Mesenchymal stem cell (in vitro differentiated cells and primary cell): ENCODE data around the gene STX19.

Source experiments
- DNase-seq: peaks from one replicate; pipeline ENCODE4 v3.0.0-alpha.2; 2013
- H2AFZ ChIP-seq: one replicate; pipeline ENCODE4 v1.6.1; 2013; ENCODE audit warnings: low read depth, mild to moderate bottlenecking, control low read depth, inconsistent platforms, low read length, moderate library complexity
- H2AK5ac ChIP-seq: 2 replicates; pipeline ENCODE4 v1.6.1; 2013; ENCODE audit warnings: low read length, moderate library complexity, mild to moderate bottlenecking, inconsistent platforms; ENCODE audit not compliant: severe bottlenecking
- H2BK120ac ChIP-seq: one replicate; pipeline ENCODE4 v1.6.1; 2013; ENCODE audit warnings: low read depth, mild to moderate bottlenecking, inconsistent platforms, low read length, moderate library complexity
- H2BK12ac ChIP-seq, 2 experiments: one replicate each; pipeline ENCODE4 v1.6.1; 2013; ENCODE audit warnings: inconsistent platforms in 2 of 2, low read length in 2 of 2, mild to moderate bottlenecking in 2 of 2, moderate library complexity in 2 of 2, control low read depth in 1 of 2
- H2BK15ac ChIP-seq: one replicate; pipeline ENCODE4 v1.6.1; 2013; ENCODE audit warnings: mild to moderate bottlenecking, low read depth, inconsistent platforms; ENCODE audit not compliant: poor library complexity, severe bottlenecking
- H2BK5ac ChIP-seq: 2 replicates; pipeline ENCODE4 v1.6.1; 2013; ENCODE audit warnings: low read depth, mild to moderate bottlenecking, low read length, control low read depth, inconsistent platforms; ENCODE audit not compliant: poor library complexity, severe bottlenecking
- H3K14ac ChIP-seq, 2 experiments: one replicate each; pipeline ENCODE4 v1.6.1; 2013; ENCODE audit warnings: inconsistent platforms in 2 of 2, low read length in 2 of 2, control low read depth in 1 of 2, mild to moderate bottlenecking in 1 of 2, moderate library complexity in 1 of 2
- H3K18ac ChIP-seq, 2 experiments: one replicate each; pipeline ENCODE4 v1.6.1; 2013; ENCODE audit warnings: inconsistent platforms in 2 of 2, low read length in 2 of 2, control low read depth in 1 of 2, low read depth in 1 of 2, mild to moderate bottlenecking in 1 of 2
- H3K23ac ChIP-seq, 2 experiments: one replicate each; pipeline ENCODE4 v1.6.1; 2013; ENCODE audit warnings: inconsistent platforms in 2 of 2, low read length in 2 of 2, mild to moderate bottlenecking in 2 of 2, moderate library complexity in 2 of 2, control low read depth in 1 of 2
- H3K27ac ChIP-seq: 2 replicates; pipeline ENCODE4 v1.5.1; 2013; ENCODE audit warnings: mild to moderate bottlenecking, moderate library complexity, low read length, control low read depth, inconsistent platforms; ENCODE audit not compliant: poor library complexity, severe bottlenecking
- H3K27me3 ChIP-seq, 2 experiments: 2 replicates each; pipeline versions ENCODE4 v1.6.1 to v1.7.0; 2013; ENCODE audit warnings: low read length in 2 of 2, mild to moderate bottlenecking in 2 of 2, moderate library complexity in 2 of 2, control low read depth in 1 of 2, inconsistent platforms in 1 of 2; ENCODE audit not compliant: control insufficient read depth in 1 of 2, insufficient read depth in 1 of 2
- H3K36me3 ChIP-seq, 2 experiments: 2 replicates each; pipeline versions ENCODE4 v1.6.1 to v1.7.0; 2013; ENCODE audit warnings: low read length in 2 of 2, control low read depth in 1 of 2, inconsistent platforms in 1 of 2, low read depth in 1 of 2, mild to moderate bottlenecking in 1 of 2; ENCODE audit not compliant: insufficient read depth in 2 of 2, control insufficient read depth in 1 of 2
- H3K4ac ChIP-seq, 2 experiments: one replicate each; pipeline ENCODE4 v1.6.1; 2013; ENCODE audit warnings: inconsistent platforms in 2 of 2, low read length in 2 of 2, mild to moderate bottlenecking in 2 of 2, moderate library complexity in 2 of 2, control low read depth in 1 of 2, low read depth in 1 of 2
- H3K4me1 ChIP-seq: 2 replicates; pipeline ENCODE4 v1.6.1; 2013; ENCODE audit warnings: low read depth, low read length, control low read depth; ENCODE audit not compliant: control insufficient read depth, insufficient read depth
- H3K4me2 ChIP-seq: 2 replicates; pipeline ENCODE4 v1.6.1; 2013; ENCODE audit warnings: low read length, mild to moderate bottlenecking, inconsistent platforms; ENCODE audit not compliant: poor library complexity, severe bottlenecking
- H3K4me3 ChIP-seq, 2 experiments: 2 replicates each; pipeline versions ENCODE4 v1.5.1 to v1.7.0; 2013; ENCODE audit warnings: low read length in 2 of 2, mild to moderate bottlenecking in 2 of 2, control low read depth in 1 of 2, low read depth in 1 of 2; ENCODE audit not compliant: insufficient read depth in 1 of 2
- H3K79me1 ChIP-seq: replicated peaks from 2 replicates; pipeline ENCODE4 v1.6.1; 2013; ENCODE audit warnings: mild to moderate bottlenecking, control low read depth, low read length, inconsistent platforms; ENCODE audit not compliant: poor library complexity, severe bottlenecking
- H3K9ac ChIP-seq: 2 replicates; pipeline ENCODE4 v1.7.0; 2013; ENCODE audit warnings: mild to moderate bottlenecking, low read length, moderate library complexity
- H3K9me3 ChIP-seq: 2 replicates; pipeline ENCODE4 v1.7.0; 2013; ENCODE audit warnings: mild to moderate bottlenecking, low read length; ENCODE audit not compliant: control insufficient read depth
- H4K8ac ChIP-seq: one replicate; pipeline ENCODE4 v1.6.1; 2013; ENCODE audit warnings: inconsistent platforms, mild to moderate bottlenecking, low read length, moderate library complexity
- H4K91ac ChIP-seq: one replicate; pipeline ENCODE4 v1.6.1; 2013; ENCODE audit warnings: mild to moderate bottlenecking, low read length, inconsistent platforms
- WGBS: methylation state at CpG from one replicate; pipeline ENCODE4 v1.1.7; 2013; ENCODE audit warnings: mixed read lengths; 5-methylcytosine and 5-hydroxymethylcytosine counted together

The STX19 gene

GRCh38 chr3:94024385-94024784 is 4.0 kb downstream of the STX19 start:
- Histone ChIP-seq H3K79me1 (peaks cover 2% of the 10 kb centered on the region), H3K4me1 (no peaks in the 10 kb centered on the region), H4K91ac (no peak overlapping the region), H3K9ac (peak overlapping the region; percentile 76), H3K27me3 (no peaks in the 10 kb centered on the region), H3K27ac (no peak overlapping the region), H2BK120ac (peak overlapping the region; percentile 5), H3K4me2 (no peak overlapping the region), H2BK5ac (no peak overlapping the region), H2AK5ac (no peak overlapping the region), H4K8ac (no peak overlapping the region), H3K14ac (no peak overlapping the region), H3K9me3 (no peaks in the 10 kb centered on the region), H3K4me3 (no peak overlapping the region), H3K23ac (no peak overlapping the region), H3K4ac (no peak overlapping the region), H2BK12ac (no peak overlapping the region), H3K18ac (no peak overlapping the region), H3K36me3 (no peaks in the 10 kb centered on the region), H2AFZ (no peak overlapping the region), H2BK15ac (no peak overlapping the region)
- 100% methylated on average over 1 of the region's 3 CpGs for WGBS
- DNase-seq = no peak

DNA sequence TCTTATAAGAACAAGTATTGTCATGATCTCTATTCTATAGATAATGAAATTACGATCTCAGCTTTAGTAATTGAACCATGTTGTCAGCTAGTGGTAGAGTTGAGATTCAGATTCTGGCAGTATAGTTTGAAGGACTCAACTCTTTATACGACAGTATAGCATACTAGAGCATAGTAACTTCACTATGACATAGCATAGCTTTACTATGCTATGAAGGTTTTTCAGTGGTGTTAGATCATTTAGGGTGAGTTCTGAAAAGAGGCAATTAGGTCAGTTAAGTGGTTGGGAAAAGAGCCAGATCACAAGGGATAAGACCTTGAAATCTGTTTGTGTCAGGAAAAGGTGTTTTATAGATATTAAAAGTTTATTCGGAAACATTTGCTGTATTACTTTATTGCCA is 8.1 kb downstream of the STX19 start:
- H2BK120ac ChIP-seq = no peak overlapping the region
- H2AK5ac ChIP-seq = no peak overlapping the region
- H3K4ac ChIP-seq = no peak overlapping the region
- WGBS = no CpG with 5 or more reads among the region's 3 CpGs
- no peak overlapping the region for H4K91ac ChIP-seq
- no peak overlapping the region for H3K4me3 ChIP-seq
- no peak for DNase-seq
- H3K4me1 ChIP-seq = no peaks in the 10 kb centered on the region
- no peak overlapping the region for H3K4me2 ChIP-seq
- peaks cover 3% of the 10 kb centered on the region for H3K79me1 ChIP-seq
- no peak overlapping the region for H3K23ac ChIP-seq
- no peaks in the 10 kb centered on the region for H3K9me3 ChIP-seq
- H3K14ac ChIP-seq = no peak overlapping the region
- H2BK15ac ChIP-seq = no peak overlapping the region
- no peak overlapping the region for H2BK12ac ChIP-seq
- H3K36me3 ChIP-seq = no peaks in the 10 kb centered on the region
- no peak overlapping the region for H3K9ac ChIP-seq
- H2AFZ ChIP-seq = no peak overlapping the region
- no peak overlapping the region for H2BK5ac ChIP-seq
- no peak overlapping the region for H3K27ac ChIP-seq
- no peak overlapping the region for H3K18ac ChIP-seq
- H3K27me3 ChIP-seq = no peaks in the 10 kb centered on the region
- no peak overlapping the region for H4K8ac ChIP-seq

- H3K79me1 ChIP-seq = peaks cover 3% of the 10 kb centered on the region
- H3K4me2 ChIP-seq = no peak overlapping the region
- no peak overlapping the region for H3K18ac ChIP-seq
- no peak overlapping the region for H3K4ac ChIP-seq
- H2BK12ac ChIP-seq = no peak overlapping the region
- no peaks in the 10 kb centered on the region for H3K27me3 ChIP-seq
- H2AK5ac ChIP-seq = no peak overlapping the region
- no peak overlapping the region for H3K9ac ChIP-seq
- no peak overlapping the region for H3K27ac ChIP-seq
- no peak overlapping the region for H2BK120ac ChIP-seq
- H3K14ac ChIP-seq = no peak overlapping the region
- no peak for DNase-seq
- H3K23ac ChIP-seq = no peak overlapping the region
- no peaks in the 10 kb centered on the region for H3K4me1 ChIP-seq
- H4K91ac ChIP-seq = no peak overlapping the region
- H3K4me3 ChIP-seq = no peak overlapping the region
- H2BK5ac ChIP-seq = no peak overlapping the region
- no peak overlapping the region for H4K8ac ChIP-seq
- no peaks in the 10 kb centered on the region for H3K9me3 ChIP-seq
- H2AFZ ChIP-seq = no peak overlapping the region
- no peaks in the 10 kb centered on the region for H3K36me3 ChIP-seq
- 91% methylated on average over 2 of the region's 2 CpGs for WGBS
- no peak overlapping the region for H2BK15ac ChIP-seq
Measured at GRCh38 chr3:94019659-94020058, 8.7 kb downstream of the STX19 start.

GRCh38 chr3:94015025-94015424 is 13.4 kb downstream of the STX19 start:
- no peak overlapping the region for H4K8ac ChIP-seq
- H2BK15ac ChIP-seq = no peak overlapping the region
- no peak overlapping the region for H3K4me2 ChIP-seq
- no peak overlapping the region for H3K9ac ChIP-seq
- WGBS = no CpG with 5 or more reads among the region's 1 CpG
- DNase-seq = no peak
- no peaks in the 10 kb centered on the region for H3K4me1 ChIP-seq
- H2BK12ac ChIP-seq = no peak overlapping the region
- no peak overlapping the region for H3K4ac ChIP-seq
- peaks cover 3% of the 10 kb centered on the region for H3K79me1 ChIP-seq
- no peak overlapping the region for H2BK120ac ChIP-seq
- no peak overlapping the region for H3K18ac ChIP-seq
- H3K14ac ChIP-seq = no peak overlapping the region
- H2AK5ac ChIP-seq = no peak overlapping the region
- no peak overlapping the region for H3K23ac ChIP-seq
- H3K36me3 ChIP-seq = no peaks in the 10 kb centered on the region
- H4K91ac ChIP-seq = no peak overlapping the region
- no peak overlapping the region for H2AFZ ChIP-seq
- H3K9me3 ChIP-seq = no peaks in the 10 kb centered on the region
- no peak overlapping the region for H3K27ac ChIP-seq
- H3K4me3 ChIP-seq = no peak overlapping the region
- no peaks in the 10 kb centered on the region for H3K27me3 ChIP-seq
- no peak overlapping the region for H2BK5ac ChIP-seq
